ENCODE measurements around the gene BRINP3. TPM values are rescaled to one million over a fixed set of nuclear protein-coding genes. Genes with fewer than 3 reads are reported as not detected.

BRINP3 gene
- total RNA-seq, 1 experiment from 2014 or later = not detected

DNA sequence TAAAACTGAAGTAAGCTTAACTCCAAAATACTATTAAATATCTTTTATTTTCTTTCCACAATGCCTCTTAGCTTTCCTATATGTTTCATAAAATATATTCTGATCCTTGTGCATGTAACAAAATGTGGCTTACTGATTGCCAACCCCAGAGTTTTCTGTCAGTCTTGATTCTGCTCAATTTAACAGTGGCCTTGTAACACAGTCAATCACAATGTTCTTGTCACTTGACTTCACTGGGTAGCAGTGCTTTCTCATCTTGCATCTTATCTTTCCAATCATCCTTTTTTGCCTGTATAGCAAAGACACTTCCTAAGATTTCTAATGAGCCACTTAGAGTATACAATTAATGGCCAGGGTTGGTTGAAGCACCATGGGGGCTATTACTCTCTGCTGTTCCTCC lies 19.9 kb upstream of the BRINP3 start:
- H3K4me1 ChIP-seq (ENCODE audit: insufficient read depth, low read length) = no peaks in the 10 kb centered on the region
- H3K27ac ChIP-seq (ENCODE audit: insufficient read length, low read depth, low read length) = no peak overlapping the region
- H2AFZ ChIP-seq (ENCODE audit: low read length) = no peak overlapping the region
- Mint-ChIP-seq H3K36me3 (ENCODE audit: insufficient read depth in 1 of 3, low read depth in 3 of 3) (no peaks in the 10 kb centered on the region), H3K4me3 (no peak overlapping the region), H3K4me1 (no peaks in the 10 kb centered on the region), H3K27ac (no peak overlapping the region), H3K9me3 (no peaks in the 10 kb centered on the region), H3K27me3 (ENCODE audit: low read depth) (no peaks in the 10 kb centered on the region; the same call in 1 of the 2 replicates)
- H3K79me1 ChIP-seq (ENCODE audit: insufficient read depth, low read depth, low read length, poor library complexity, severe bottlenecking) = no peaks in the 10 kb centered on the region
- no peak overlapping the region for H3K14ac ChIP-seq (ENCODE audit: insufficient read depth, low read length)
- no peak overlapping the region for H4K5ac ChIP-seq (ENCODE audit: insufficient read length, low read depth, low read length)
- no peak overlapping the region for H3T11ph ChIP-seq (ENCODE audit: low read length)
- no peak overlapping the region for H3K9ac ChIP-seq (ENCODE audit: extremely low read depth, insufficient read length, low read length)
- no peak overlapping the region for H3K4ac ChIP-seq (ENCODE audit: low read depth, low read length)
- no peak overlapping the region for H2BK15ac ChIP-seq (ENCODE audit: low read depth, low read length)
- no peak for DNase-seq
- H3K23me2 ChIP-seq (ENCODE audit: insufficient read length, low read depth, low read length, poor library complexity, severe bottlenecking) = no peaks in the 10 kb centered on the region
- TF ChIP-seq, protein P1, sequence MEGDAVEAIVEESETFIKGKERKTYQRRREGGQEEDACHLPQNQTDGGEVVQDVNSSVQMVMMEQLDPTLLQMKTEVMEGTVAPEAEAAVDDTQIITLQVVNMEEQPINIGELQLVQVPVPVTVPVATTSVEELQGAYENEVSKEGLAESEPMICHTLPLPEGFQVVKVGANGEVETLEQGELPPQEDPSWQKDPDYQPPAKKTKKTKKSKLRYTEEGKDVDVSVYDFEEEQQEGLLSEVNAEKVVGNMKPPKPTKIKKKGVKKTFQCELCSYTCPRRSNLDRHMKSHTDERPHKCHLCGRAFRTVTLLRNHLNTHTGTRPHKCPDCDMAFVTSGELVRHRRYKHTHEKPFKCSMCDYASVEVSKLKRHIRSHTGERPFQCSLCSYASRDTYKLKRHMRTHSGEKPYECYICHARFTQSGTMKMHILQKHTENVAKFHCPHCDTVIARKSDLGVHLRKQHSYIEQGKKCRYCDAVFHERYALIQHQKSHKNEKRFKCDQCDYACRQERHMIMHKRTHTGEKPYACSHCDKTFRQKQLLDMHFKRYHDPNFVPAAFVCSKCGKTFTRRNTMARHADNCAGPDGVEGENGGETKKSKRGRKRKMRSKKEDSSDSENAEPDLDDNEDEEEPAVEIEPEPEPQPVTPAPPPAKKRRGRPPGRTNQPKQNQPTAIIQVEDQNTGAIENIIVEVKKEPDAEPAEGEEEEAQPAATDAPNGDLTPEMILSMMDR (conservative IDR thresholded peaks at IDR 0.05) = no peak
- H3K18ac ChIP-seq (ENCODE audit: insufficient read length, low read depth, low read length) = no peak overlapping the region
- H2BK20ac ChIP-seq (ENCODE audit: low read depth, low read length, poor library complexity, severe bottlenecking) = no peak overlapping the region
- no peaks in the 10 kb centered on the region for H3K27me3 ChIP-seq (ENCODE audit: insufficient read depth, low read length)
- H4K20me1 ChIP-seq (ENCODE audit: control insufficient read depth, insufficient read depth, insufficient read length) = no peaks in the 10 kb centered on the region
- H3K56ac ChIP-seq (ENCODE audit: insufficient read length, low read depth, low read length) = no peak overlapping the region
- H3K9me3 ChIP-seq (ENCODE audit: control insufficient read depth, low read depth, low read length) = no peaks in the 10 kb centered on the region
- H2BK5ac ChIP-seq (ENCODE audit: insufficient read length, low read length) = no peak overlapping the region
- H4K91ac ChIP-seq (ENCODE audit: insufficient read length, low read depth, low read length) = no peak overlapping the region
- no peak overlapping the region for H2BK120ac ChIP-seq (ENCODE audit: low read depth, low read length, poor library complexity, severe bottlenecking)
- no peak overlapping the region for H2BK12ac ChIP-seq (ENCODE audit: insufficient read length, low read depth, low read length)
- H3K79me2 ChIP-seq (ENCODE audit: insufficient read depth, low read length) = no peaks in the 10 kb centered on the region
- no peak overlapping the region for H3K23ac ChIP-seq (ENCODE audit: insufficient read length, low read depth, low read length)
- no peak overlapping the region for H4K8ac ChIP-seq (replicated peaks; ENCODE audit: insufficient read length, low read depth, low read length)
- no peak overlapping the region for H2AK5ac ChIP-seq (ENCODE audit: insufficient read length, low read length)
- no peak overlapping the region for H3K4me2 ChIP-seq (ENCODE audit: insufficient read depth, insufficient read length, low read length)
